Measurements from ENCODE around the gene TNNC1.

The TNNC1 gene

DNA sequence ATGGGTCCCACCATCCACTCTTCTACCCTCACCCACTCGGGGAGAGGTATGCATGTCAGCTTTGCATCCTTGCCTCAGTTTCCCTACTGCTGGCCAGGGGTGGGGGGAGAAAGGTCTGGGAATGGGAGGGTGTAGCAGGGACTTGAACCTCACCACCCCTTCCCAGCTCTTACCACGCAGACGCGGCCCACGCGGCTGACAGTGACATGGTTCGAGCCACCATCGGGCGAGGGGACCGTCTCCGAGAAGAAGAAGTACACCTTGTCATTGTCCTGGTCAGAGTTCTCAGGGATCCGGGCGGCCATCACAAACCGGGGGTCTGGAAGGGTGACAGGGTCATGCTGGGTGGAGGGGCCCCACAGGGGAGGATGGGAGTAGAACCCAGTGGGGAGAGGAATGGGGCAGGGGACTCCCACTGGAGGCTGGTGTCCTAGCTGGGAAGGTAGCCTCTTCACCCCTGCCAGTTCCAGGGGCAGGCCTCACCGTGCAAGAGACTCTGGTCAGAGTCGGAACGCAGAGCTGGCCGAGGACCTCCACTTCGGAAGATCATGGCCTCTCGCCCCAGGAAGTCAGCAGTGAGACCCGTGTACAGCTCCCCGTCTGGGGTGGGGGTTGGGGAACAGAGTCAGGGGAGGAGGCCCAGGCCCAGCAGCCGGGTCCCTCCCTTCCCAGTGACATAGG lies 12.6 kb downstream of the TNNC1 start:
- ChIA-PET CTCF (interaction anchor here (1.0 to 15.4 kb wide), 2 partner anchors 17 kb away, joined by 3 to 477 read pairs; no protein-coding TSS in a partner anchor), POLR2A (no interaction called here)
- no peaks in the 10 kb centered on the region for H3K27me3 ChIP-seq (replicated peaks in 2 of 5; ENCODE audit: control insufficient read depth in 4 of 5, insufficient read depth in 5 of 5, low read length in 4 of 5)
- no peaks in the 10 kb centered on the region for H3K36me3 ChIP-seq (ENCODE audit: control insufficient read depth in 4 of 4, insufficient read depth in 4 of 4, low read length in 3 of 4)
- H3K9me3 ChIP-seq (ENCODE audit: control extremely low read depth in 1 of 5, control insufficient read depth in 4 of 5, insufficient read depth in 2 of 5, low read depth in 1 of 5, low read length in 4 of 5): no peaks in the 10 kb centered on the region
- DNase-seq: no peak
- H3K4me1 ChIP-seq (ENCODE audit: control extremely low read depth in 1 of 4, control insufficient read depth in 4 of 4, insufficient read depth in 4 of 4, low read length in 3 of 4): peaks cover 0 to 14% (median 8%) of the 10 kb centered on the region in 4 experiments
- no peak overlapping the region for H3K4me3 ChIP-seq (ENCODE audit: control insufficient read depth in 1 of 7, extremely low read depth in 1 of 7, insufficient read depth in 4 of 7, low read depth in 2 of 7, low read length in 6 of 7)
- WGBS (ENCODE audit: insufficient coverage): 94% methylated on average over 16 of the region's 23 CpGs
- no peak overlapping the region for H3K27ac ChIP-seq (ENCODE audit: insufficient read depth in 1 of 2, low read depth in 1 of 2, low read length in 2 of 2, poor library complexity in 1 of 2, severe bottlenecking in 2 of 2)

DNA sequence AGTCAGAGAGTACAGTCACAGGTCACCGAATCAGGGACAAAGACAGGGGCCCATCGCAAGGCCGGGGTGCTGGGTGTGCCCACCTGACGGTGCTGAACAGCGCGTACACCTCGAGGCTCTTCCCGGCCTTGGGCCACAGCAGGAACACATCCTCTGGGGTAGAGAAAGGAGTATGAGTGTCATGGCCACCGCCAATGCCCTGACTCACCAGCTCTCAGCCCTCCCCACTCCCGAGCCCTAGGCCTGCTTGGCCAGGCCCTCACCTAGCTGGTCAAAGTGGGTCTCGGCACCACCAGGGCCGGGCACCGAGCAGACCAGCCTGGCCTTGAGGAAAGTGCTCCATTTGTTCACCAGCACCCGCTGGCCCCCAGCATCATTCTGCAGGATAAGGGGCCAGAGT lies 13.2 kb downstream of the TNNC1 start:
- no peaks in the 10 kb centered on the region for H3K27me3 ChIP-seq (replicated peaks in 2 of 5; ENCODE audit: control insufficient read depth in 4 of 5, insufficient read depth in 5 of 5, low read length in 4 of 5)
- H3K9me3 ChIP-seq (ENCODE audit: control extremely low read depth in 1 of 5, control insufficient read depth in 4 of 5, insufficient read depth in 2 of 5, low read depth in 1 of 5, low read length in 4 of 5): no peaks in the 10 kb centered on the region
- DNase-seq: no peak
- H3K4me3 ChIP-seq (ENCODE audit: control insufficient read depth in 1 of 7, extremely low read depth in 1 of 7, insufficient read depth in 4 of 7, low read depth in 2 of 7, low read length in 6 of 7): no peak overlapping the region
- ChIA-PET CTCF (interaction anchor here (15.4 kb wide), 1 partner anchor 16 kb away, joined by 477 read pairs; no protein-coding TSS in a partner anchor), POLR2A (no interaction called here)
- 96% methylated on average over 13 of the region's 14 CpGs for WGBS (ENCODE audit: insufficient coverage)
- H3K36me3 ChIP-seq (ENCODE audit: control insufficient read depth in 4 of 4, insufficient read depth in 4 of 4, low read length in 3 of 4): no peaks in the 10 kb centered on the region
- H3K27ac ChIP-seq (ENCODE audit: insufficient read depth in 1 of 2, low read depth in 1 of 2, low read length in 2 of 2, poor library complexity in 1 of 2, severe bottlenecking in 2 of 2): no peak overlapping the region
- peaks cover 0 to 14% (median 8%) of the 10 kb centered on the region in 4 experiments for H3K4me1 ChIP-seq (ENCODE audit: control extremely low read depth in 1 of 4, control insufficient read depth in 4 of 4, insufficient read depth in 4 of 4, low read length in 3 of 4)

DNA sequence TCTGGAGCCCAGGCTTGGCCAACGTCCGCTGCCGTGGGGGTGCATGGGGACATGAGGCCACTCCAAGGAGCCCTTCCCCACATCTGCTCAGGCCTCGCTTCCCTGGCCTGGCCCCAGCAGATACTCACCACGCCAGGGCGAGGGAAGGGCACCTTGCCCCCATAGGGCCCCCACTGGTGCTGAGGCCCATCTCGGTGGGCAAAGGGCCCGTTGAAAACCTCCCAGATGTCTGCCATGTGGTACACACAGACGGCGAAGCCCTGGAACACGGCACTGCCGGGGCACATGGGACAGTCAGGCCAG lies 13.6 kb downstream of the TNNC1 start:
- Histone ChIP-seq H3K9me3 (ENCODE audit: control extremely low read depth in 1 of 5, control insufficient read depth in 4 of 5, insufficient read depth in 2 of 5, low read depth in 1 of 5, low read length in 4 of 5) (no peaks in the 10 kb centered on the region), H3K4me3 (ENCODE audit: control insufficient read depth in 1 of 7, extremely low read depth in 1 of 7, insufficient read depth in 4 of 7, low read depth in 2 of 7, low read length in 6 of 7) (no peak overlapping the region), H3K36me3 (ENCODE audit: control insufficient read depth in 4 of 4, insufficient read depth in 4 of 4, low read length in 3 of 4) (no peaks in the 10 kb centered on the region), H3K27ac (ENCODE audit: insufficient read depth in 1 of 2, low read depth in 1 of 2, low read length in 2 of 2, poor library complexity in 1 of 2, severe bottlenecking in 2 of 2) (no peak overlapping the region), H3K27me3 (replicated peaks in 2 of 5; ENCODE audit: control insufficient read depth in 4 of 5, insufficient read depth in 5 of 5, low read length in 4 of 5) (no peaks in the 10 kb centered on the region), H3K4me1 (ENCODE audit: control extremely low read depth in 1 of 4, control insufficient read depth in 4 of 4, insufficient read depth in 4 of 4, low read length in 3 of 4) (peaks cover 0 to 11% (median 8%) of the 10 kb centered on the region in 4 experiments)
- DNase-seq: no peak
- ChIA-PET CTCF (interaction anchor here (2.2 to 15.4 kb wide), 3 partner anchors 12 to 27 kb away, joined by 9 to 477 read pairs (median 27); no protein-coding TSS in a partner anchor), POLR2A (no interaction called here)
- WGBS (ENCODE audit: insufficient coverage): 99% methylated on average over 12 of the region's 12 CpGs

DNA sequence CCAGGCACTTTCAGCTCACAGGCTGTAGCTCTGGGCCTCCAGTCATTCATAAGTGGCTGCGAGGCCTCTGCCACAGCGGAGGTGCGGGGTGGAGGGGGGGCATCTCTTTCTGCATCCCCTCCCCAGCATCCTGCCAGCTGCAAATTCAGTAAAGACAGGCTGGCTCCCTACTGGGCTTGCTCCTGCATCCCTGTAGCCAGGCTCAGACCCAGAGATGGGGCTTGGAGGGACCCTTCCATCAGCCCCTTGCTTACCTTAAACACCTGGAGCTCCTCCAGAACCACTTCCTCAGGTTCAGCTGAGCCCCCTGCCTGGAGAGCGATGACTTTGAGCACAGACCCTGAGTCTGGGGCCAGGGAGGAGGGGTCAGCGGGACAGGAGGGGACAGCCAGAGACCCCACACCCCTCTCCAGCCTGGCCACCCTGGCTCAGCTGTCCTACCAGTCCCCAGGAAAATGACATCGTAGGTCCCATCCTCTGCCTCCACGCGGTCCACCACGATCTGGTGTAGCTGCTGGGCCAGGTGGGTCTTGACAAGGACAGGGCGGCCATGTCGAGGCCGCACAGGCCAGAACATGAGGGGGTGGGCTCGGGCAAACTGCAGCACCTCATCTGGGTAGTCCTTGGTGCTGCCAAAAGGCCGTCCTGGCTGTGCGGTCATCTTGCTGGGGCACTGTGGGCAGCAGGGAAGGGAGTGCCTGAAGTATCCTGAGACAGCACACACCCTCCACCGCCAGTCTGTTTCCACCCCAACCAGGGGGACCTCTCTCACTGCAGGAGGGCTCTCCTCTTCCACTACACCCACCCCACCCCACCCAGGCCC lies 14.2 kb downstream of the TNNC1 start:
- H3K4me3 ChIP-seq (ENCODE audit: control insufficient read depth in 1 of 7, extremely low read depth in 1 of 7, insufficient read depth in 4 of 7, low read depth in 2 of 7, low read length in 6 of 7): no peak overlapping the region
- no peaks in the 10 kb centered on the region for H3K27me3 ChIP-seq (replicated peaks in 2 of 5; ENCODE audit: control insufficient read depth in 4 of 5, insufficient read depth in 5 of 5, low read length in 4 of 5)
- ChIA-PET POLR2A (no interaction called here), CTCF (interaction anchor here (0.9 to 5.8 kb wide), 6 partner anchors 8 to 33 kb away, joined by 3 to 27 read pairs (median 6); no protein-coding TSS in a partner anchor)
- no peaks in the 10 kb centered on the region for H3K36me3 ChIP-seq (ENCODE audit: control insufficient read depth in 4 of 4, insufficient read depth in 4 of 4, low read length in 3 of 4)
- 97% methylated on average over 15 of the region's 16 CpGs for WGBS (ENCODE audit: insufficient coverage)
- no peaks in the 10 kb centered on the region for H3K9me3 ChIP-seq (ENCODE audit: control extremely low read depth in 1 of 5, control insufficient read depth in 4 of 5, insufficient read depth in 2 of 5, low read depth in 1 of 5, low read length in 4 of 5)
- no peak overlapping the region for H3K27ac ChIP-seq (ENCODE audit: insufficient read depth in 1 of 2, low read depth in 1 of 2, low read length in 2 of 2, poor library complexity in 1 of 2, severe bottlenecking in 2 of 2)
- H3K4me1 ChIP-seq (ENCODE audit: control extremely low read depth in 1 of 4, control insufficient read depth in 4 of 4, insufficient read depth in 4 of 4, low read length in 3 of 4): peaks cover 0 to 8% (median 3%) of the 10 kb centered on the region in 4 experiments
- DNase-seq: no peak

DNA sequence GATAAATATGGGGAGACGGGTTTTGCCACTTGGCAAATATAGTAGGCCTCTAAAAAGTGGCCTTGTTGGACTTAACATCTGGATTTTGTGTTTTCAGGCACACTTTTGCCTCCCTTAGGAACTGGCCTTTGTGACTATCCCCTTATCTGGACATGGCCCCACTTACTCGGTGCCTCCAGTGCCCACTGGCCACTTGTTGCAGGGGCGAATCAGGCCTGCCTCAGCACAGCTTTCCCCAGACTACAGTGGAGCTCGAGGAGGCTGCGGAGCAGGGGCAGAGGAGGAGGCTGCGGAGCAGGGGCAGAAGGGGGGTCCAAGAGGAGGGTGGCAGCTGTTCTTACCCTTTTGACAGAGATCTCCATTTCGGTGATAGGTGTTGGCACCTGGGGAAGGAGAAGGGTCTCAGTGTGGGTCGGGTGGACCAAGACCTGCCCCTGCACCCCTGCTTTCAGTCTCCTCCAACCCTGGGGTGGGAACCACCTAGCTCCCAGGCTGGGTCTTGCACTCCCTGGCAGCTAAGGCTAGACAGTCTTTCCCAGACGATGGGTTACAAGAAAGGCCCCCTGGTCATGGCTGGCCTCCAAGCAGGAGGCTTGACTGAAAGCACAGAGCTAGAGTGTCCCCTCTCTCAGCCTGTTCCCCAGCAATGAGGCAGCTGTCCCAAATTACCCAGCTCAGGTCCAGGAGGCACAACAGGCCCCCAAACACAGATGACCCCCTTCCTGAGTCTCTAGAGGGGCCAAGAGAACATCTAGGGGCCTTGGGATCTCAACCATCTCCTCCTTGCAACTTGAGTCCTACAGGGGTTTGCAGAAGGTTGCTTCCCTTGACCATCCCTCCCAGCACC lies 15.0 kb downstream of the TNNC1 start:
- POLR2A ChIA-PET: no interaction called here

DNA sequence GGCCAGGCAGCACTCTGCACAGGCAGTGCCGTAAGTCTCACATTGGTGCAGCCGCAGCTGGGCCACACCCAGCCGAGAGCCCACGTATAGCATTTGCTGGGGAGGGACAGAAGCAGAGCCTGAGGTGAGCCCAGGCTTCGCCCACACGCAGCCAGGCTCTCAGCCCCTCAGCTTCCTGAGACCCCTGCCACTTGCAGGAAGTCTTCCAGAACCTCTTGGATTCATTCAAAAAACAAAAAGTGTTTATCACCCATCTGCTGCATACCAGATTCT lies 15.8 kb downstream of the TNNC1 start:
- WGBS (ENCODE audit: insufficient coverage): 97% methylated on average over 6 of the region's 6 CpGs
- CTCF ChIA-PET: interaction anchor here (0.6 to 5.8 kb wide), 5 partner anchors 9 to 255 kb away, joined by 3 to 27 read pairs (median 7); no protein-coding TSS in a partner anchor
- no peaks in the 10 kb centered on the region for H3K9me3 ChIP-seq (ENCODE audit: control extremely low read depth in 1 of 5, control insufficient read depth in 4 of 5, insufficient read depth in 2 of 5, low read depth in 1 of 5, low read length in 4 of 5)
- peaks cover 0 to 8% (median 0%) of the 10 kb centered on the region in 4 experiments for H3K4me1 ChIP-seq (ENCODE audit: control extremely low read depth in 1 of 4, control insufficient read depth in 4 of 4, insufficient read depth in 4 of 4, low read length in 3 of 4)
- peaks cover 0 to 1% (median 0%) of the 10 kb centered on the region in 5 experiments for H3K27me3 ChIP-seq (replicated peaks in 2 of 5; ENCODE audit: control insufficient read depth in 4 of 5, insufficient read depth in 5 of 5, low read length in 4 of 5)
- DNase-seq: no peak
- H3K4me3 ChIP-seq (ENCODE audit: control insufficient read depth in 1 of 7, extremely low read depth in 1 of 7, insufficient read depth in 4 of 7, low read depth in 2 of 7, low read length in 6 of 7): no peak overlapping the region
- H3K36me3 ChIP-seq (ENCODE audit: control insufficient read depth in 4 of 4, insufficient read depth in 4 of 4, low read length in 3 of 4): no peaks in the 10 kb centered on the region
- H3K27ac ChIP-seq (ENCODE audit: insufficient read depth in 1 of 2, low read depth in 1 of 2, low read length in 2 of 2, poor library complexity in 1 of 2, severe bottlenecking in 2 of 2): no peak overlapping the region
- POLR2A ChIA-PET: no interaction called here

More for the DNA sequence above, 15.0 kb downstream of the TNNC1 start:
- peaks cover 0 to 8% (median under 1%) of the 10 kb centered on the region in 4 experiments for H3K4me1 ChIP-seq (ENCODE audit: control extremely low read depth in 1 of 4, control insufficient read depth in 4 of 4, insufficient read depth in 4 of 4, low read length in 3 of 4)
- no peaks in the 10 kb centered on the region for H3K36me3 ChIP-seq (ENCODE audit: control insufficient read depth in 4 of 4, insufficient read depth in 4 of 4, low read length in 3 of 4)
- H3K27ac ChIP-seq (ENCODE audit: insufficient read depth in 1 of 2, low read depth in 1 of 2, low read length in 2 of 2, poor library complexity in 1 of 2, severe bottlenecking in 2 of 2): no peak overlapping the region
- WGBS (ENCODE audit: insufficient coverage): 97% methylated on average over 7 of the region's 9 CpGs
- no peak for DNase-seq
- H3K27me3 ChIP-seq (replicated peaks in 2 of 5; ENCODE audit: control insufficient read depth in 4 of 5, insufficient read depth in 5 of 5, low read length in 4 of 5): peaks cover 0 to under 1% (median 0%) of the 10 kb centered on the region in 5 experiments
- H3K4me3 ChIP-seq (ENCODE audit: control insufficient read depth in 1 of 7, extremely low read depth in 1 of 7, insufficient read depth in 4 of 7, low read depth in 2 of 7, low read length in 6 of 7): no peak overlapping the region
- no peaks in the 10 kb centered on the region for H3K9me3 ChIP-seq (ENCODE audit: control extremely low read depth in 1 of 5, control insufficient read depth in 4 of 5, insufficient read depth in 2 of 5, low read depth in 1 of 5, low read length in 4 of 5)
- CTCF ChIA-PET: interaction anchor here (0.9 to 5.8 kb wide), 6 partner anchors 9 to 33 kb away, joined by 3 to 27 read pairs (median 6); no protein-coding TSS in a partner anchor
